ENCODE results near the gene ACRV1.
"Not testable (repeated sequence)": the region's sequence is repeated elsewhere in the genome, so short reads cannot be mapped to it uniquely, and the experiment has no call there.

ACRV1 gene

GRCh38 chr11:125680747-125681146 is at the start of gene ACRV1:
ACRV1 (minus strand) TSS chr11:125680847; CDS start chr11:125680780, 67 bp downstream.
- no peak within 1 kb of the TSS for H3K4me3 ChIP-seq (ENCODE audit: low read depth, low read length)

- no peak overlapping the region for H3K4me3 ChIP-seq (ENCODE audit: low read depth, low read length)
These were observed 48.3 kb upstream of the ACRV1 start for GRCh38 chr11:125728969-125729368.

- H3K4me3 ChIP-seq (ENCODE audit: low read depth, low read length), result no peak overlapping the region
These were observed 43.5 kb upstream of the ACRV1 start for GRCh38 chr11:125724125-125724524.

- H3K4me3 ChIP-seq (ENCODE audit: low read depth, low read length), result no peak overlapping the region
These were observed 40.1 kb upstream of the ACRV1 start for GRCh38 chr11:125720781-125721180.

- not testable (repeated sequence) for H3K4me3 ChIP-seq (ENCODE audit: low read depth, low read length)
These were observed 24.0 kb upstream of the ACRV1 start for GRCh38 chr11:125704686-125705085.

GRCh38 chr11:125701858-125702621 is 21.4 kb upstream of the ACRV1 start:
- no peak overlapping the region for H3K4me3 ChIP-seq (ENCODE audit: low read depth, low read length)

- H3K4me3 ChIP-seq (ENCODE audit: low read depth, low read length), result no peak overlapping the region
These were observed 20.5 kb upstream of the ACRV1 start for GRCh38 chr11:125701018-125701610.

- H3K4me3 ChIP-seq (ENCODE audit: low read depth, low read length), result no peak overlapping the region
These were observed 14.3 kb upstream of the ACRV1 start for GRCh38 chr11:125694951-125695350.

GRCh38 chr11:125692887-125693286 is 12.2 kb upstream of the ACRV1 start:
- H3K4me3 ChIP-seq (ENCODE audit: low read depth, low read length), result no peak overlapping the region

GRCh38 chr11:125690006-125690405 is 9.4 kb upstream of the ACRV1 start:
- H3K4me3 ChIP-seq (ENCODE audit: low read depth, low read length), result no peak overlapping the region

- H3K4me3 ChIP-seq (ENCODE audit: low read depth, low read length), result no peak overlapping the region
These were observed 8.7 kb upstream of the ACRV1 start for GRCh38 chr11:125689274-125689859.

GRCh38 chr11:125688632-125689031 is 8.0 kb upstream of the ACRV1 start:
- H3K4me3 ChIP-seq (ENCODE audit: low read depth, low read length), result no peak overlapping the region

GRCh38 chr11:125688066-125688465 is 7.4 kb upstream of the ACRV1 start:
- no peak overlapping the region for H3K4me3 ChIP-seq (ENCODE audit: low read depth, low read length)

GRCh38 chr11:125685228-125685627 is 4.6 kb upstream of the ACRV1 start:
- H3K4me3 ChIP-seq (ENCODE audit: low read depth, low read length), result no peak overlapping the region

GRCh38 chr11:125679837-125680236 is 810 bp downstream of the ACRV1 start:
- no peak overlapping the region for H3K4me3 ChIP-seq (ENCODE audit: low read depth, low read length)

GRCh38 chr11:125679397-125679796 is 1.2 kb downstream of the ACRV1 start:
- H3K4me3 ChIP-seq (ENCODE audit: low read depth, low read length), result no peak overlapping the region

- H3K4me3 ChIP-seq (ENCODE audit: low read depth, low read length), result no peak overlapping the region
These were observed 5.5 kb downstream of the ACRV1 start for GRCh38 chr11:125675196-125675595.

GRCh38 chr11:125674210-125674609 is 6.4 kb downstream of the ACRV1 start:
- H3K4me3 ChIP-seq (ENCODE audit: low read depth, low read length), result no peak overlapping the region

- H3K4me3 ChIP-seq (ENCODE audit: low read depth, low read length), result no peak overlapping the region
These were observed 9.1 kb downstream of the ACRV1 start for GRCh38 chr11:125671561-125671960.

GRCh38 chr11:125670172-125670571 is 10.5 kb downstream of the ACRV1 start:
- no peak overlapping the region for H3K4me3 ChIP-seq (ENCODE audit: low read depth, low read length)

GRCh38 chr11:125667151-125667550 is 13.5 kb downstream of the ACRV1 start:
- H3K4me3 ChIP-seq (ENCODE audit: low read depth, low read length), result no peak overlapping the region

GRCh38 chr11:125663910-125664309 is 16.7 kb downstream of the ACRV1 start:
- H3K4me3 ChIP-seq (ENCODE audit: low read depth, low read length), result no peak overlapping the region

Data from iPS-11a (cell line).